GM12891 (cell line): ENCODE measurements around the gene C14orf119.

Experiments used
- POLR2A ChIP-seq: IDR thresholded peaks from 2 replicates; pipeline ENCODE4 v1.6.1; 2011; ENCODE audit warnings: low read depth, low read length, control low read depth
- POLR2AphosphoS5 ChIP-seq: IDR thresholded peaks from 2 replicates; pipeline ENCODE4 v1.6.1; 2011; ENCODE audit warnings: low read depth, low read length, control low read depth
- POU2F2 ChIP-seq: IDR thresholded peaks from 2 replicates; pipeline ENCODE4 v1.6.1; 2011; ENCODE audit warnings: low read depth, mild to moderate bottlenecking, control low read depth, low read length, moderate library complexity
- SPI1 ChIP-seq: IDR thresholded peaks from 2 replicates; pipeline ENCODE4 v1.6.1; 2011; ENCODE audit warnings: low read depth, low read length, control low read depth
- TAF1 ChIP-seq: IDR thresholded peaks from 2 replicates; pipeline ENCODE4 v1.6.1; 2011; ENCODE audit warnings: low read depth, low read length, control low read depth

DNA sequence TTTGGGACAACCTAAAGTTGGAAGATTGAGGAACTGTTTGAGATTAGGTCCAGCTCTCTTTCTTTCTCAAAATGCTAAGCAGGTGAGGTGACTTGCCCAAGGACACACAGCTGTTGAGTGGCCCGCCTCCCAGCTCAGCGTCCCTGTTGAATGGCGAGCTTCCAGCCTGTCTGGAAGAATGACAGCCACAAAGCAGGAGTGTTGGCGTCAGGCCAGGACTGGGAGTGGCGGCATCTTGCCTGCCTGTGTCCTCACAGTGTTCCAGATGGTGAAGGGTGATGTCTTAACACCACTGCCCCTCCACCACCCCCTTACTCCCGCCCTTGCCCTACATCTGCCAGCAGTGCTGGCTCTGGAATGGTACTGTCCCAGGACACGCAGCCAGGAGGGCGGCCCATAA lies 28.1 kb downstream of the C14orf119 start:
- TF ChIP-seq POLR2A (no peak), TAF1 (no peak), POLR2AphosphoS5 (no peak), POU2F2 (no peak), SPI1 (no peak)
